ENCODE measurements around the gene GCSH.
"Not testable (repeated sequence)": the region's sequence is repeated elsewhere in the genome, so short reads cannot be mapped to it uniquely, and the experiment has no call there.

GCSH gene

GRCh38 chr16:81095953-81096714 is at the start of gene GCSH:
Gene GCSH, minus strand, starts transcription at chr16:81096395. Its CDS starts 117 bp downstream, at chr16:81096278.
- peak; percentile 98 for DNase-seq

- DNase-seq: no peak
Measured at GRCh38 chr16:81143921-81144471, 47.8 kb upstream of the GCSH start.

GRCh38 chr16:81142864-81143263 is 46.7 kb upstream of the GCSH start:
- no peak for DNase-seq

GRCh38 chr16:81140930-81141780 is 45.0 kb upstream of the GCSH start:
- DNase-seq: no peak

- DNase-seq: no peak
Measured at GRCh38 chr16:81138831-81139557, 42.8 kb upstream of the GCSH start.

- DNase-seq: no peak
Measured at GRCh38 chr16:81137754-81138153, 41.6 kb upstream of the GCSH start.

GRCh38 chr16:81136390-81137335 is 40.5 kb upstream of the GCSH start:
- no peak for DNase-seq

GRCh38 chr16:81130126-81130525 is 33.9 kb upstream of the GCSH start:
- DNase-seq: no peak

GRCh38 chr16:81128726-81129524 is 32.7 kb upstream of the GCSH start:
- no peak for DNase-seq

- DNase-seq: no peak
Measured at GRCh38 chr16:81127051-81127450, 30.9 kb upstream of the GCSH start.

- no peak for DNase-seq
Measured at GRCh38 chr16:81123092-81123852, 27.1 kb upstream of the GCSH start.

- no peak for DNase-seq
Measured at GRCh38 chr16:81121474-81121990, 25.3 kb upstream of the GCSH start.

GRCh38 chr16:81117436-81117835 is 21.2 kb upstream of the GCSH start:
- DNase-seq: no peak

- no peak for DNase-seq
Measured at GRCh38 chr16:81116285-81116684, 20.1 kb upstream of the GCSH start.

GRCh38 chr16:81112453-81112852 is 16.3 kb upstream of the GCSH start:
- no peak for DNase-seq

- DNase-seq: not testable (repeated sequence)
Measured at GRCh38 chr16:81109274-81109673, 13.1 kb upstream of the GCSH start.

- no peak for DNase-seq
Measured at GRCh38 chr16:81107511-81107910, 11.3 kb upstream of the GCSH start.

GRCh38 chr16:81106826-81107503 is 10.8 kb upstream of the GCSH start:
- no peak for DNase-seq

- no peak for DNase-seq
Measured at GRCh38 chr16:81105946-81106345, 9.8 kb upstream of the GCSH start.

Measured in activated CD8-positive, alpha-beta memory T cell treated with anti-CD3 and anti-CD28 coated beads for 24 hours (primary cell).